ENCODE data around the gene TMEM169.

The TMEM169 gene

DNA sequence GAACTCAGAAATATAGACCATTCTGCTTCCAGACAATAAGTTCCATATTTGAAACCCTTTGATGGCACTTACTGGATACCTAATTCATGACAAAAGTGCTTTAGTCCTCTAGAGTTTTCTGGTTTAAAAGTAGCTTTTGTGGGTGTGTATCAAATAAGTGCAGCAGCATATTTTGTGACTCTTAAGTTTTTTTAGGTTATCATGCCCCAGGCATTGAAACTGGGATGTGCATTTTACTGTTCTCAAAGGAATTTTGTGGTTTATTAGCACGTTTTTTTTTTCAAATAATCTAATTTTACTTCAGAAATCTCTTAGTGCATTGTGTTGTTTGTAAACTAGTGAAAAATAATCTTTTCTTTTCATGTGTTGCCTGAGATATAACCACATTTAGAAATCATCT, 28.9 kb downstream of the TMEM169 start:
- Histone ChIP-seq H3K4me1 (ENCODE audit: control insufficient read depth in 2 of 2, insufficient read depth in 1 of 2, low read depth in 1 of 2, low read length in 2 of 2) (peaks cover 16 to 32% of the 10 kb centered on the region in 2 donors), H3K18ac (ENCODE audit: low read length) (no peak overlapping the region), H2BK12ac (ENCODE audit: low read length) (no peak overlapping the region), H2AK5ac (ENCODE audit: low read depth, low read length) (no peak overlapping the region), H2BK15ac (ENCODE audit: low read length) (no peak overlapping the region), H3K14ac (ENCODE audit: low read length) (no peak overlapping the region), H3K79me1 (ENCODE audit: low read depth, low read length) (no peaks in the 10 kb centered on the region), H3K36me3 (replicated peaks in 1 of 2; ENCODE audit: control insufficient read depth in 2 of 2, insufficient read depth in 2 of 2, low read length in 2 of 2) (peaks cover 22 to 51% of the 10 kb centered on the region in 2 donors), H3K4me2 (ENCODE audit: insufficient read depth, low read length, poor library complexity, severe bottlenecking) (peak overlapping the region; percentile 60), H3K27me3 (ENCODE audit: control insufficient read depth in 3 of 3, insufficient read depth in 3 of 3, low read depth in 1 of 3, low read length in 3 of 3) (no peaks in the 10 kb centered on the region), H3K27ac (replicated peaks; ENCODE audit: low read length) (no peak overlapping the region), H2BK120ac (ENCODE audit: low read depth, low read length) (no peak overlapping the region), H2BK5ac (ENCODE audit: low read length) (no peak overlapping the region), H2AFZ (ENCODE audit: low read length) (no peak overlapping the region), H3K4me3 (ENCODE audit: low read length in 2 of 2) (peak overlapping the region in 1 of 2 donors; percentile 85), H3K23ac (ENCODE audit: low read depth, low read length, poor library complexity) (no peak overlapping the region), H3K4ac (ENCODE audit: low read length) (no peak overlapping the region), H3K9me3 (replicated peaks in 1 of 2; ENCODE audit: control insufficient read depth in 2 of 2, insufficient read depth in 1 of 2, low read depth in 1 of 2, low read length in 2 of 2) (no peaks in the 10 kb centered on the region), H3K9ac (ENCODE audit: low read depth, low read length, poor library complexity) (no peak overlapping the region), H4K91ac (ENCODE audit: low read depth, low read length, poor library complexity) (no peak overlapping the region), H4K8ac (ENCODE audit: low read depth, low read length) (no peak overlapping the region)
- no peak for DNase-seq (ENCODE audit: low spot score)
- no CpG with 5 or more reads among the region's 1 CpG for WGBS, 2 donors (ENCODE audit: extremely low coverage in 2 of 2, insufficient read length in 2 of 2, insufficient replicate concordance in 1 of 2)

DNA sequence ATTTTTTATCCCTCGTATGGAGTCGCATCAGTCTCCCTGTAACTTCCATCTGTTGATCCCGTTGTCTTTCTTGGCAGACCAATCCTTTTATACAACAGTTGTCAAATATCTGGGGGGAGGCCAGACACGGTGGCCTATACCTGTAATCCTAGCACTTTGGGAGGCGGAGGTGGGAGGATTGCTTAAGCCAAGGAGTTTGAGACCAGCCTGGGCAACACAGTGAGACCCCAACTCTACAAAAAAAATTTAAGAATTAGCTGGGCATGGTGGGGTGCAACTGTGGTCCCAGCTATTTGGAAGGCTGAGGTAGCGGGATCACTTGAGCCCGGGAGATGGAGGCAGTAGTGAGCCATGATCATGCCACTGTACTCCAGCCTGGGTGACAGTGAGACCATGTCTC, 29.4 kb downstream of the TMEM169 start:
- no peak overlapping the region for H3K4me3 ChIP-seq (ENCODE audit: low read length in 2 of 2)
- no peak overlapping the region for H3K27ac ChIP-seq (replicated peaks; ENCODE audit: low read length)
- peak overlapping the region; percentile 9 for H3K9ac ChIP-seq (ENCODE audit: low read depth, low read length, poor library complexity)
- no peak overlapping the region for H4K91ac ChIP-seq (ENCODE audit: low read depth, low read length, poor library complexity)
- H2BK120ac ChIP-seq (ENCODE audit: low read depth, low read length) = no peak overlapping the region
- H2BK5ac ChIP-seq (ENCODE audit: low read length) = no peak overlapping the region
- H2AFZ ChIP-seq (ENCODE audit: low read length) = no peak overlapping the region
- no peaks in the 10 kb centered on the region for H3K9me3 ChIP-seq (replicated peaks in 1 of 2; ENCODE audit: control insufficient read depth in 2 of 2, insufficient read depth in 1 of 2, low read depth in 1 of 2, low read length in 2 of 2)
- H2AK5ac ChIP-seq (ENCODE audit: low read depth, low read length) = no peak overlapping the region
- H3K4me1 ChIP-seq (ENCODE audit: control insufficient read depth in 2 of 2, insufficient read depth in 1 of 2, low read depth in 1 of 2, low read length in 2 of 2) = peaks cover 16 to 36% of the 10 kb centered on the region in 2 donors
- DNase-seq (ENCODE audit: low spot score) = no peak
- no peak overlapping the region for H4K8ac ChIP-seq (ENCODE audit: low read depth, low read length)
- no peak overlapping the region for H3K18ac ChIP-seq (ENCODE audit: low read length)
- no peak overlapping the region for H3K4ac ChIP-seq (ENCODE audit: low read length)
- no peak overlapping the region for H3K23ac ChIP-seq (ENCODE audit: low read depth, low read length, poor library complexity)
- no peak overlapping the region for H2BK15ac ChIP-seq (ENCODE audit: low read length)
- H3K14ac ChIP-seq (ENCODE audit: low read length) = no peak overlapping the region
- no peaks in the 10 kb centered on the region for H3K79me1 ChIP-seq (ENCODE audit: low read depth, low read length)
- no peak overlapping the region for H2BK12ac ChIP-seq (ENCODE audit: low read length)
- no peak overlapping the region for H3K4me2 ChIP-seq (ENCODE audit: insufficient read depth, low read length, poor library complexity, severe bottlenecking)
- no peaks in the 10 kb centered on the region for H3K27me3 ChIP-seq (ENCODE audit: control insufficient read depth in 3 of 3, insufficient read depth in 3 of 3, low read depth in 1 of 3, low read length in 3 of 3)
- no CpG with 5 or more reads among the region's 7 CpGs for WGBS, 2 donors (ENCODE audit: extremely low coverage in 2 of 2, insufficient read length in 2 of 2, insufficient replicate concordance in 1 of 2)
- peaks cover 22 to 56% of the 10 kb centered on the region in 2 donors for H3K36me3 ChIP-seq (replicated peaks in 1 of 2; ENCODE audit: control insufficient read depth in 2 of 2, insufficient read depth in 2 of 2, low read length in 2 of 2)

DNA sequence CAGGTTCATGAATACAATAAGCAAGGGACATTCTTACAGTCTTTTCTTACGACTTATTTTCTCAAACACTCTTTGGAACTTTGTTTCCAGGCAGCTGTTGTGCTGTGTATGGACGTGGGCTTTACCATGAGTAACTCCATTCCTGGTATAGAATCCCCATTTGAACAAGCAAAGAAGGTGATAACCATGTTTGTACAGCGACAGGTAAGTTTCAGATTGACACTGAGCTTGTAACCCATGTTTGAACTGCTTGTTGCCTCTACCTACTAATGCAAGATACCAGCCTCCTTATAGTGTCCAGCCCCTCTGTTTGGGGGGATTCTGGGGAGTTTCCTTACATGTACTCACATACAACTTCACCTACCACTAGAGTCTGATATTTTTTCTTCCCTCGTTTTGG, 31.2 kb downstream of the TMEM169 start:
- Histone ChIP-seq H3K79me1 (ENCODE audit: low read depth, low read length) (no peaks in the 10 kb centered on the region), H2AFZ (ENCODE audit: low read length) (no peak overlapping the region), H4K91ac (ENCODE audit: low read depth, low read length, poor library complexity) (no peak overlapping the region), H2BK15ac (ENCODE audit: low read length) (no peak overlapping the region), H3K36me3 (replicated peaks in 1 of 2; ENCODE audit: control insufficient read depth in 2 of 2, insufficient read depth in 2 of 2, low read length in 2 of 2) (peaks cover 30 to 74% of the 10 kb centered on the region in 2 donors), H3K27ac (replicated peaks; ENCODE audit: low read length) (no peak overlapping the region), H2BK12ac (ENCODE audit: low read length) (no peak overlapping the region), H3K4me2 (ENCODE audit: insufficient read depth, low read length, poor library complexity, severe bottlenecking) (no peak overlapping the region), H3K14ac (ENCODE audit: low read length) (no peak overlapping the region), H4K8ac (ENCODE audit: low read depth, low read length) (no peak overlapping the region), H3K4me1 (ENCODE audit: control insufficient read depth in 2 of 2, insufficient read depth in 1 of 2, low read depth in 1 of 2, low read length in 2 of 2) (peaks cover 20 to 36% of the 10 kb centered on the region in 2 donors), H3K4ac (ENCODE audit: low read length) (no peak overlapping the region), H2BK120ac (ENCODE audit: low read depth, low read length) (no peak overlapping the region), H3K18ac (ENCODE audit: low read length) (no peak overlapping the region), H2BK5ac (ENCODE audit: low read length) (no peak overlapping the region), H3K9ac (ENCODE audit: low read depth, low read length, poor library complexity) (no peak overlapping the region), H3K9me3 (replicated peaks in 1 of 2; ENCODE audit: control insufficient read depth in 2 of 2, insufficient read depth in 1 of 2, low read depth in 1 of 2, low read length in 2 of 2) (no peaks in the 10 kb centered on the region), H3K4me3 (ENCODE audit: low read length in 2 of 2) (no peak overlapping the region), H3K27me3 (ENCODE audit: control insufficient read depth in 3 of 3, insufficient read depth in 3 of 3, low read depth in 1 of 3, low read length in 3 of 3) (no peaks in the 10 kb centered on the region), H3K23ac (ENCODE audit: low read depth, low read length, poor library complexity) (no peak overlapping the region), H2AK5ac (ENCODE audit: low read depth, low read length) (no peak overlapping the region)
- DNase-seq (ENCODE audit: low spot score) = no peak
- WGBS, 2 donors (ENCODE audit: extremely low coverage in 2 of 2, insufficient read length in 2 of 2, insufficient replicate concordance in 1 of 2) = no CpG with 5 or more reads among the region's 4 CpGs

DNA sequence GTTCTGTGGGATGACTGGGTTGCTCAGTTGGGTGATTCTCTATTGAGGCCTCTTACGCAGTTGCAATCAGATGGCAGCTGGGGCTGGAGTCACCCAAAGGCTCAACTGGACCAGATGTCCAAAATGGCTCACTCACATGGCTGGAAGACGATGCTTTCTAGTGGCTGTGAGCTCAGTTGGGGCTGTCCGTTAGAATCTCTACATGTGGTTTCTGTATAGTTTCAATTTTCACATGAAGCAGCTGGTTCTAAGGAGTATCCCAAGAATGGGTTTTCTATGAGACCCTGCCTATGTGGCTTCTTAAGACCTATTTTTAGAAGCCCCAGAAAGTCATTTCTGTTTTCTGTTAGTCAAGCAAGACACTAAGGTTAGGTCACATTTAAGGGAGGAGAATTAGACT, 31.9 kb downstream of the TMEM169 start:
- Histone ChIP-seq H3K18ac (ENCODE audit: low read length) (no peak overlapping the region), H3K79me1 (ENCODE audit: low read depth, low read length) (no peaks in the 10 kb centered on the region), H3K4ac (ENCODE audit: low read length) (no peak overlapping the region), H3K36me3 (replicated peaks in 1 of 2; ENCODE audit: control insufficient read depth in 2 of 2, insufficient read depth in 2 of 2, low read length in 2 of 2) (peaks cover 30 to 81% of the 10 kb centered on the region in 2 donors), H4K8ac (ENCODE audit: low read depth, low read length) (no peak overlapping the region), H4K91ac (ENCODE audit: low read depth, low read length, poor library complexity) (no peak overlapping the region), H3K27me3 (ENCODE audit: control insufficient read depth in 3 of 3, insufficient read depth in 3 of 3, low read depth in 1 of 3, low read length in 3 of 3) (no peaks in the 10 kb centered on the region), H2BK12ac (ENCODE audit: low read length) (no peak overlapping the region), H2BK5ac (ENCODE audit: low read length) (no peak overlapping the region), H2BK15ac (ENCODE audit: low read length) (no peak overlapping the region), H3K9ac (ENCODE audit: low read depth, low read length, poor library complexity) (no peak overlapping the region), H2AFZ (ENCODE audit: low read length) (no peak overlapping the region), H3K23ac (ENCODE audit: low read depth, low read length, poor library complexity) (no peak overlapping the region), H2BK120ac (ENCODE audit: low read depth, low read length) (no peak overlapping the region), H3K14ac (ENCODE audit: low read length) (no peak overlapping the region), H3K4me1 (ENCODE audit: control insufficient read depth in 2 of 2, insufficient read depth in 1 of 2, low read depth in 1 of 2, low read length in 2 of 2) (peaks cover 19 to 31% of the 10 kb centered on the region in 2 donors), H2AK5ac (ENCODE audit: low read depth, low read length) (no peak overlapping the region), H3K27ac (replicated peaks; ENCODE audit: low read length) (no peak overlapping the region), H3K9me3 (replicated peaks in 1 of 2; ENCODE audit: control insufficient read depth in 2 of 2, insufficient read depth in 1 of 2, low read depth in 1 of 2, low read length in 2 of 2) (no peaks in the 10 kb centered on the region), H3K4me3 (ENCODE audit: low read length in 2 of 2) (no peak overlapping the region), H3K4me2 (ENCODE audit: insufficient read depth, low read length, poor library complexity, severe bottlenecking) (no peak overlapping the region)
- WGBS, 2 donors (ENCODE audit: extremely low coverage in 2 of 2, insufficient read length in 2 of 2, insufficient replicate concordance in 1 of 2) = no CpG with 5 or more reads among the region's 3 CpGs
- DNase-seq (ENCODE audit: low spot score) = no peak

Measured in neuronal stem cell (in vitro differentiated cells).